Head of caudate nucleus (tissue), 42 donors: ENCODE results near the gene KLRK1.
"Not testable (repeated sequence)": the region's sequence is repeated elsewhere in the genome, so short reads cannot be mapped to it uniquely, and the experiment has no call there.

ENCODE experiments used
- DNase-seq, 42 donors: peaks; one replicate each; pipeline versions ENCODE4 v3.0.0 to v3.0.0-alpha.2; 2020 to 2021; ENCODE audit warnings: mixed read lengths in 7 of 42
- intact Hi-C: fragments of 100-400 bp; cut with DNase I; formaldehyde crosslinking; loops from one replicate; pipeline ENCODE4 v1.15.0; 2022

KLRK1 gene

GRCh38 chr12:10392394-10392930 is 2.6 kb upstream of the KLRK1 start:
- intact Hi-C loops = no loop called here
- DNase-seq = peak in 1 of 42 donors; percentile 36

GRCh38 chr12:10390991-10391390 is 1.1 kb upstream of the KLRK1 start:
- intact Hi-C loops = not testable (repeated sequence)

GRCh38 chr12:10388624-10389413 is 1.0 kb downstream of the KLRK1 start:
- intact Hi-C loops = no loop called here
- DNase-seq = no peak

More at GRCh38 chr12:10390991-10391390, 1.1 kb upstream of the KLRK1 start:
- DNase-seq = not testable (repeated sequence)

- DNase-seq, intact Hi-C loops: not testable (repeated sequence)
These were observed 2.3 kb downstream of the KLRK1 start for GRCh38 chr12:10387498-10387897.

- no peak for DNase-seq
- intact Hi-C loops = no loop called here
These were observed 3.0 kb downstream of the KLRK1 start for GRCh38 chr12:10386857-10387256.

- intact Hi-C loops = no loop called here
- DNase-seq = no peak
These were observed 4.7 kb downstream of the KLRK1 start for GRCh38 chr12:10385166-10385613.

- DNase-seq = no peak
- intact Hi-C loops = no loop called here
These were observed 5.7 kb downstream of the KLRK1 start for GRCh38 chr12:10384191-10384590.

GRCh38 chr12:10381928-10382628 is 7.8 kb downstream of the KLRK1 start:
- no peak for DNase-seq
- intact Hi-C loops = no loop called here

GRCh38 chr12:10378737-10379136 is 11.1 kb downstream of the KLRK1 start:
- intact Hi-C loops, DNase-seq: not testable (repeated sequence)

GRCh38 chr12:10374624-10375018 is 15.2 kb downstream of the KLRK1 start:
- intact Hi-C loops = no loop called here
- no peak for DNase-seq

GRCh38 chr12:10372559-10372958 is 17.3 kb downstream of the KLRK1 start:
- intact Hi-C loops = no loop called here
- peak in 12 of 42 donors; percentile 26 to 76 (median 52) for DNase-seq

- intact Hi-C loops, DNase-seq: not testable (repeated sequence)
These were observed 17.8 kb downstream of the KLRK1 start for GRCh38 chr12:10371893-10372535.

- intact Hi-C loops = loop anchor here (10.0 kb wide), 1 partner anchor 195 kb away; no protein-coding TSS in a partner anchor
- DNase-seq = no peak
These were observed 20.1 kb downstream of the KLRK1 start for GRCh38 chr12:10369557-10370415.

GRCh38 chr12:10368206-10369171 is 21.4 kb downstream of the KLRK1 start:
- intact Hi-C loops = loop anchor here (10.0 kb wide), 1 partner anchor 196 kb away; no protein-coding TSS in a partner anchor
- peak in 8 of 42 donors; percentile 17 to 57 (median 39) for DNase-seq

GRCh38 chr12:10367714-10368113 is 22.1 kb downstream of the KLRK1 start:
- not testable (repeated sequence) for DNase-seq
- intact Hi-C loops = loop anchor here (10.0 kb wide), 1 partner anchor 197 kb away; no protein-coding TSS in a partner anchor

GRCh38 chr12:10366875-10367274 is 23.0 kb downstream of the KLRK1 start:
- intact Hi-C loops = loop anchor here (10.0 kb wide), 1 partner anchor 198 kb away; no protein-coding TSS in a partner anchor
- no peak for DNase-seq
